H1 (cell line): ENCODE measurements around the gene RPN2.

Source experiments
- EP300 ChIP-seq, 2 experiments: IDR thresholded peaks; 1 replicate in 1 of 2; 2 replicates in 1 of 2; pipeline ENCODE4 v1.6.1; 2011 to 2012; ENCODE audit warnings: low read depth in 2 of 2, low read length in 2 of 2, mild to moderate bottlenecking in 2 of 2, borderline replicate concordance in 1 of 2, inconsistent platforms in 1 of 2, moderate library complexity in 1 of 2
- EZH2 ChIP-seq: fragments of 200-600 bp; sonication (generic); IDR thresholded peaks from 2 replicates; pipeline ENCODE4 v1.7.1; 2012; ENCODE audit warnings: low read depth, mild to moderate bottlenecking, moderate library complexity, low read length, inconsistent platforms; ENCODE audit not compliant: severe bottlenecking
- GTF2F1 ChIP-seq: IDR thresholded peaks from 2 replicates; pipeline ENCODE4 v1.6.1; 2012; ENCODE audit warnings: low read depth, low read length, improper control_type of control experiment, borderline replicate concordance
- HDAC6 ChIP-seq: IDR thresholded peaks from one replicate; pipeline ENCODE4 v1.7.1; 2012; ENCODE audit warnings: low read depth, mild to moderate bottlenecking, inconsistent platforms, low read length, moderate library complexity
- JUN ChIP-seq: IDR thresholded peaks from 2 replicates; pipeline ENCODE4 v1.6.1; 2011; ENCODE audit warnings: low read depth, mild to moderate bottlenecking, improper control_type of control experiment, low read length
- JUND ChIP-seq: IDR thresholded peaks from 2 replicates; pipeline ENCODE4 v1.6.1; 2011; ENCODE audit warnings: mild to moderate bottlenecking, improper control_type of control experiment, low read length
- POLR2A ChIP-seq, 2 experiments: IDR thresholded peaks; 1 replicate in 1 of 2; 2 replicates in 1 of 2; pipeline ENCODE4 v1.6.1; 2011; ENCODE audit warnings: low read depth in 2 of 2, low read length in 2 of 2, mild to moderate bottlenecking in 2 of 2; ENCODE audit errors: control extremely low read depth in 1 of 2
- POLR2AphosphoS5 ChIP-seq: IDR thresholded peaks from 2 replicates; pipeline ENCODE4 v1.6.1; 2011; ENCODE audit warnings: low read depth, low read length
- TF ChIP-seq, protein P1 (sequence below), 3 experiments: IDR thresholded peaks; 1 replicate in 2 of 3; 2 replicates in 1 of 3; pipeline versions ENCODE4 v1.5.1 to v1.6.1; 2011; ENCODE audit warnings: low read length in 3 of 3, mild to moderate bottlenecking in 3 of 3, inconsistent platforms in 2 of 3, low read depth in 1 of 3, moderate library complexity in 1 of 3; ENCODE audit not compliant: insufficient read depth in 1 of 3; ENCODE audit errors: control extremely low read depth in 1 of 3
- TF ChIP-seq, protein P2 (sequence below): IDR thresholded peaks from 2 replicates; pipeline ENCODE4 v1.6.1; 2012; ENCODE audit warnings: inconsistent platforms
- TF ChIP-seq, protein P3 (sequence below): IDR thresholded peaks from 2 replicates; pipeline ENCODE4 v1.6.1; 2012; ENCODE audit warnings: low read length, inconsistent platforms

DNA sequence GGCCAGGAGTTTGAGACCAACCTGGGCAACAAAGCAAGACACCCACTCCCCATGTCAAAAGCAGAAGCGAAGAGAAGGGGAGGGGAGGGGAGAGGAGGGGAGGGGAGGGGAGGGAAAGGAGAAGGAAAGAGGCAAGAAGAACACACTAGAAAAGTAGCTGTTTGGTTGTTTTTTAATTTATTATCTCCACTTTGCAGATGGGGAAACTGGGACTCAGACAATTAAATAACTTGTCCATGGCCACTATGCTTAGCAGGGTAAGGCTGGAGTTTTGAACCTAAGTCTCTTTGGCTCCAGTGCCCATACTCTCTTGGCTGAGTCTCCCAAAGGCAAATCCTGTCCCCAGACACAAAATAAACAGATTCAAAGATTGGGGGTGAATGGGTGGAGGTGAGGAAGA lies 94.9 kb downstream of the RPN2 start:
- TF ChIP-seq EZH2 = no peak
- no peak for TF ChIP-seq HDAC6
- TF ChIP-seq, protein P1, sequence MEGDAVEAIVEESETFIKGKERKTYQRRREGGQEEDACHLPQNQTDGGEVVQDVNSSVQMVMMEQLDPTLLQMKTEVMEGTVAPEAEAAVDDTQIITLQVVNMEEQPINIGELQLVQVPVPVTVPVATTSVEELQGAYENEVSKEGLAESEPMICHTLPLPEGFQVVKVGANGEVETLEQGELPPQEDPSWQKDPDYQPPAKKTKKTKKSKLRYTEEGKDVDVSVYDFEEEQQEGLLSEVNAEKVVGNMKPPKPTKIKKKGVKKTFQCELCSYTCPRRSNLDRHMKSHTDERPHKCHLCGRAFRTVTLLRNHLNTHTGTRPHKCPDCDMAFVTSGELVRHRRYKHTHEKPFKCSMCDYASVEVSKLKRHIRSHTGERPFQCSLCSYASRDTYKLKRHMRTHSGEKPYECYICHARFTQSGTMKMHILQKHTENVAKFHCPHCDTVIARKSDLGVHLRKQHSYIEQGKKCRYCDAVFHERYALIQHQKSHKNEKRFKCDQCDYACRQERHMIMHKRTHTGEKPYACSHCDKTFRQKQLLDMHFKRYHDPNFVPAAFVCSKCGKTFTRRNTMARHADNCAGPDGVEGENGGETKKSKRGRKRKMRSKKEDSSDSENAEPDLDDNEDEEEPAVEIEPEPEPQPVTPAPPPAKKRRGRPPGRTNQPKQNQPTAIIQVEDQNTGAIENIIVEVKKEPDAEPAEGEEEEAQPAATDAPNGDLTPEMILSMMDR (IDR thresholded peaks at IDR 0.05; ENCODE audit: control extremely low read depth in 1 of 3, insufficient read depth in 1 of 3, low read depth in 1 of 3, low read length in 3 of 3) = no peak
- TF ChIP-seq, protein P2, sequence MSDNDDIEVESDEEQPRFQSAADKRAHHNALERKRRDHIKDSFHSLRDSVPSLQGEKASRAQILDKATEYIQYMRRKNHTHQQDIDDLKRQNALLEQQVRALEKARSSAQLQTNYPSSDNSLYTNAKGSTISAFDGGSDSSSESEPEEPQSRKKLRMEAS = no peak
- no peak for TF ChIP-seq GTF2F1
- no peak for TF ChIP-seq JUND
- TF ChIP-seq, protein P3, sequence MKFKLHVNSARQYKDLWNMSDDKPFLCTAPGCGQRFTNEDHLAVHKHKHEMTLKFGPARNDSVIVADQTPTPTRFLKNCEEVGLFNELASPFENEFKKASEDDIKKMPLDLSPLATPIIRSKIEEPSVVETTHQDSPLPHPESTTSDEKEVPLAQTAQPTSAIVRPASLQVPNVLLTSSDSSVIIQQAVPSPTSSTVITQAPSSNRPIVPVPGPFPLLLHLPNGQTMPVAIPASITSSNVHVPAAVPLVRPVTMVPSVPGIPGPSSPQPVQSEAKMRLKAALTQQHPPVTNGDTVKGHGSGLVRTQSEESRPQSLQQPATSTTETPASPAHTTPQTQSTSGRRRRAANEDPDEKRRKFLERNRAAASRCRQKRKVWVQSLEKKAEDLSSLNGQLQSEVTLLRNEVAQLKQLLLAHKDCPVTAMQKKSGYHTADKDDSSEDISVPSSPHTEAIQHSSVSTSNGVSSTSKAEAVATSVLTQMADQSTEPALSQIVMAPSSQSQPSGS = no peak
- TF ChIP-seq EP300 (IDR thresholded peaks at IDR 0.05; ENCODE audit: borderline replicate concordance in 1 of 2, low read depth in 2 of 2, low read length in 2 of 2) = no peak
- no peak for TF ChIP-seq JUN
- TF ChIP-seq POLR2AphosphoS5 = no peak
- TF ChIP-seq POLR2A (IDR thresholded peaks at IDR 0.05; ENCODE audit: control extremely low read depth in 1 of 2, low read depth in 2 of 2, low read length in 2 of 2) = no peak
